CD1c-positive myeloid dendritic cell (primary cell): ENCODE results near the gene DUOX1.

Experiments used
- DNase-seq: peaks from one replicate; pipeline ENCODE4 v3.0.0-alpha.2; 2016; ENCODE audit errors: extremely low spot score

The DUOX1 gene

DNA sequence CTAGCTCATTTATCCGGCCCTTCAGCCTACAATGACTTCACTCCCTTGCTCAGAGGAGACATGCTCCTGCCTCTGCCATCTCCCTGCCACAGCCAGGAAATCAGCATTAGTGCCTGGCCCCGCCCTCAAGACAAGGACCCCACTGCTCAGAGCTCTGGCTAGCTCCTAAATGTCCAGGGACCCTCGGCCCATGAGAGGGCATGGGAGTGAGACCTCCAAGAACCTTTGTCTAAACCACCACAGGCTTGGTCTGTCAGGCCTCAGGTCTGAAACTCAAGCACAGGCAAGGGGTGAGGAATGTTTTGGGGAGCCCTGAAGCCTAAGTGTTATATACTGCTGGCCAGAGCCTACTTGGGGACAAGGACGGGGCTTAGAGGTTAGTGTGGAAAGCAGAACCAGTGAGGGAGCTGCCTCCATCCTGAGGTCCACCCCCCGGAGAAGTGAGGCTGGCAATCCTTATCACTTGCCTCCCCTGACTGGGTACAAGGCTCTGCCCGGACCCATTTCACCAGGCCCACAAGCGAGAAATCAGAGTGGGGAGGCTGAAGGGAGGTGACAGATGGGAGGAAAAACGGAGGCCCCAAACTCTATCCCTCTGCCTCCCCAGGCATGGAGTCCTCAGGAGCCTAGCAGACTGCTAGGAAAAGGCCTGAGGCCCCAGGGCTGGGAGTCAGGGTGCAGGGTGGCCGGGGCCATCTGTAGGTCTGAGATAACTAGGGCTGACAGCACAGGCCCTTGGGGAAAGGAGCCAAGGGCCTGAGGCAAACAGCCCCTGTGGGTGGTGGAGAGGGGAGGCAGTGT, 39.2 kb downstream of the DUOX1 start:
- no peak for DNase-seq

DNA sequence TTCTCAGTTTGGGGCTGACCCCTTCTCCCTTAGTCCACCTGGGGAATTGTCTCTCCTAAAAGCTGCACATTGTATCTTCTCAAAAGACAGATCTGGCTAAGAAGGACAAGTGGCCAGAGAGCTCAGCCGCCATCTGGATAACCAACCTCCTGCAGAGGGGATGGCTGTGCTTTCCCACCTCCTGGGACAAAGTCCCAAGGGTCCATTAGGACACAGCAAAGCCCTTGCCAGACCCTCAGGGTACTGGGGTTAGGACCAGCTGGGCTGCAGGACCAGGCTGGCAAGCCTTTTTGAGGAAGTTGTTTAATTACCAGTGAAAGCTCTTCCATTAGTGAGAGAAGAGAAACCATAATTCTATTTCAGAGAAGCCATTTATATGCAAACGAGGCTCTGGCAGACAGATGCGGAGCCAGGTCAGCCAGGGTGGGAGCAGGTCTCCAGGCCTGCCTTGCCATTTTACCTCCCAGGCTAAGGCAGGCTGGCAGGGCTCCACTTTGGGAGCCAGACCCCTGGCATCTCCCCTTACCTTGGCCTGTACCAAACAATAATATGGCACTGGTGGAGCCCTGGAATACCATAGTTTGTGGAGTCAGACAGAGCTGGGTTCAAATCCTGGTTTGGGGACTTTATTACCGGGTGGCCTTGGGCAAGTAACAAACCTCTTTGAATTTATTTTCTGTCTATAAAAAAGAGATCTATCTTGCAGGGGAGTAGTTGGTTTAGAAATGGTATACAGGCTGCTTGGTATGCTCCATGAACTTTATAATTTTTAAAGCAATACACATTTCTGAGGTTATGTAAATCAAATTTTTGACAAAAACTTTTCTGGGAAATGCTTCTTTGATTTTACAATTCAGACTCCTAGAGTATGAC, 40.0 kb downstream of the DUOX1 start:
- no peak for DNase-seq

DNA sequence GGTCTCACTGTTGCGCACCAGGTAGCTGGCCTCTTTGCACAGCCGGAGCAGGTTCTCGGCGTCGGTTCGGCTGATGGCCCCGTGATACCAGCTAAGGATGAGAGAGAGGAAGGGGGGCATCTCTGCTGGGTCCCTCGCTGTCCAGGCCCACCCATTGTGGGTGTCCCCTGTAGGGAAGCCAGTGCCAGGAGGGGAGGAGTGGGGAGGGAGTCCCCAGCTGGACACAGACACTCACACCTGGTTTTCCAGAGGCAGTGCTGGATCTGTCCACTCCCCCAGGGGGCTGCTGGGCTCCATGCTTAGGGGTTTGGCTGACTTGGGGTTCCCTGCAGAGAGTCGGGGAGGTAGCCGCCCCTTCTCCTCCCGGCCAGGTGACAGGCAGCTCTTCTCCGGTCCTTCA, 42.1 kb downstream of the DUOX1 start:
- no peak for DNase-seq

DNA sequence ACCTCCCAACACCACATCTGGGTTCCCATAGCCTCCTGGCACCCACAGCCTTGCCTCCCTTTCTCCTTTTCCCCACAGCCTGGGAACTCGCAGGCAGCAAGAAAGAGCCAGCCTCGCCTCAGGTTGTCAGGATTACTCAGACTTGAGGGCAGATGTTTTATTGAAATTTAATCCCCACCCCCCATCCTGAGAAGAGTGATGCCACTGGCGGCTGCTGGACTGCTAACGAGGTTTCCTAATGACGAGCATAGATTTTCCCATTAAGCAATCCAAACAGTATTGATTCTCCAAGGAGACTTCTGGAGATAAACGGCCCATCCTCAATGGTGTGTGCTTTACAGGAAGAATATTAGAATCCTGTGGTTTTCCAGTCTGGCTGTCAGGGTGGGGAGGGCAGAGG, 44.3 kb downstream of the DUOX1 start:
- no peak for DNase-seq

DNA sequence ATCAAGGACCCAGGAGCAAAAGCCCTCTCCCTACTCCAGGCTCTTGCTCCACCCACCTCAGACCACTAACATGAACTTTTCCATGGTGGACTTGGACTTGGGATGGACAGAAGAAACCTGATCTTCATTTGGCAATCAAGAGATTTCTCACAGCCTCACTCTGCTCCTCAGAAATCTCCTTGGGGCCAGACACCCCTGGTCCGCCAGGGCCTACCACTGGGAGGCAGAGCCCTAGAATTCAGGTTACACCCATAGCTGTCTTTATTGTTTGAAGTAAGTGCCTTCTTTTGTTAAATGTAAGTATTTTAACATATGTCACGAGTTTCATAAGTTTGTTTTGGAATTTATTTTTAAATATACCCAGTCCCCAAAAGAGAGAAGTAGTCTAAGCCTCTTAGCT, 44.8 kb downstream of the DUOX1 start:
- no peak for DNase-seq

DNA sequence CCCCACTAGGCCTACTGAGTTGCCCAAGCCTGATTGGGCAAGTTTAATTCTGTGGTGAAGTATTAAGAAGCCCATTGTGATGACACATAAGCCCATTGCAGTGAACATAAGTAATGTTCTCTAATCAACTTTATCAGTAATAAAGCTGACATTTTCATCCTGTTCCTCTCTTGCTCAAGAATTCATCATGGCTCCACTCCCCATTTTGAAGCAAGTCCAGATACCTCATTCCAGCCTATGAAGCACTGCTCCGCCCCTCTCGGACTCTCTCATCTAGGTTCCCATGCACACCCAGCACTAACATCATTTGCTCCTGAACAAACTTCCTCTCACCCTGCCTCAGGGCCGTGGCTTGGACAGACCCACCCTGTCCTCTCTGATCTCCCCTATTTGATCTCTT, 47.5 kb downstream of the DUOX1 start:
- DNase-seq = no peak

DNA sequence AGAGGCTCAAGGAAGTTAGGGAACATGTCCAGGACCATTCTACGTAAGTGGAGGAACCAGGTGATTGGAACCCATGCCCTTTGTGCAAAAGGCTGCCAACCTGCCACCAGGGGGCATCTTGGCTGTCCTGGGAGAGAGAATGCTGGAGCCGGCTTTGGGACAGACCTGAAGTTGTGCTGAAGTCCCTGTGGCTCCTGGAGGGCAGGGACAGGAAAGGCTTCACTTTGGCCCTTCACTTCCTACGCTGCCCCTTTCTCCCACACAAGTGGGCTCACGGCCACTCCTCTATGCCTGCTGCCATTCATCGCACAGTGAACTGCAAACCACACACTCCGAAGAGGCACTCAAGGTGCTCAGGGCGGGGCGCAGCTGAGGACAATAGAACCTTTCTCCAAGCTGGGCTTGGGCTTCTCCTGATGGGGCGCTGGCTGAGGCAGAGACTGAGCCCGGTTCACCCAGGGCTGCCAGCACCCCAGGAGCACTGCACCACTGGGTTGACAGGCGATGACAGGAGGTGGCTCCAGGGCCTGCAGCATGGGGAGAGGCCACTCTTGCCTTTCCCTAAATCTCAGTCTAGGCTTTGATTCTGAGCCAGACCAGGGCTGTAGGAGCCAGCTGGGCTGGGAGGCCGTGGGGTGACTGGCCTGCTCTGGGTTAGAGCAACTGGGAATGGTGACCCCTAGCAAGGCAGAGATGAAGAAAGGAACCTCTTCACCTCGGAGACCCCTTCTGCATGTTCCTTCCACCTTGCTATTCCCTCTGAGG, 49.6 kb downstream of the DUOX1 start:
- peak; percentile 56 for DNase-seq

DNA sequence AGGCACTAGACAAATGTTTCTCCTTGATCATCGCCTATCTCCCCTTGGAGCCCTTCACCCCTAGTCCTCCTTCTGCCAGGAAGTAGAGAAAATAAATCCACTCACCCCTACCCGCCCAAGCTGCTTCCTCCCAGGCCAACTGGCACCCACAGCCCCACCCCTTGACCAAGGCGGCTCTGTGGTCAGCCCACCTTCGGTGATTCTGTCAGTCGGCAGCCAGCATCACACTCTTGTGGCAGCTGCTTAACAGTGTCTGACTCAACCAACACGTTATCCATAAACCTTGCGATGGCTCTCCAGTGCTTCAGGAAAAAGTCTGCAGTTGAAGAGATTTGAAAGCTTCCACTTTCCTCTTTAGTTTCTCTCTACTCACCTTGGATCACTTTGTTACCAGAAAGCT, 50.4 kb downstream of the DUOX1 start:
- DNase-seq = peak; percentile 44

DNA sequence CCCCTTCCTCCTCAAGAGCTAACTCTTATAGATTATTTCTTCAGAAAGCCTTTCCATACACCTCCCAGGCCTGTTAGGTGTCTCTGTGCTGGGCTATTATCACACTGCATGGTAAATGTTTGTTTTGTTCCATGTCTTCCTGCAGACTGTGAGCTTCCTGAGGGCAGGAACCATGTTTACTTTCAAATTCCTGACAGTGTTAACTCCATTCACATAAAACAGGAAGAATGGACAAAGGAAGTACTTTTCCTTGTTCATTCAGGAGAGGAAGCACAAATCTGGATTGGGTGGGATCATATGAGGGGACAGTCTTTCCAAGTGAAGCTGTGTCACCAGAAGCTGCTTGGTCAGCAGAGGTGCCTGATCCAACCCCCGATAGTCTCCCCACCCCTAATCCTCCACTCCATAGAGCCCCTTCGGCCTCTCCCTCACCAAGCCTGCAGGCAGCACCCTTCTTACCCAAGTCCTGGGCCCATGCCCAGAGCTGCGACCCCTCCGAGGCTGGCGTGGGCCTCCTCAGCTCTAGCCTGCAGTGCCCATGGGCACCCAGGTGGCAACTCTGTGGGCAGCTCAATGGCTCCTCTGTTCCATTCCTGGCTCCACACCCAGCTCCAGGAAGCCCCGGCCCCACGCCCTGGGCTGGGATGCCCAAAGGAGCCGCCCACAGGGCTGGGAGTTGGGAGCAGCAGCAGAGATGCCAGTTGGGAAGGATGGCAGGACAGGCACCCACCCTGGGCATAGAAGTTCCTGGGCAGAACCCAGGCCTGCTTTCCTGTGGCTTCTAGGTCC, 51.0 kb downstream of the DUOX1 start:
- no peak for DNase-seq

DNA sequence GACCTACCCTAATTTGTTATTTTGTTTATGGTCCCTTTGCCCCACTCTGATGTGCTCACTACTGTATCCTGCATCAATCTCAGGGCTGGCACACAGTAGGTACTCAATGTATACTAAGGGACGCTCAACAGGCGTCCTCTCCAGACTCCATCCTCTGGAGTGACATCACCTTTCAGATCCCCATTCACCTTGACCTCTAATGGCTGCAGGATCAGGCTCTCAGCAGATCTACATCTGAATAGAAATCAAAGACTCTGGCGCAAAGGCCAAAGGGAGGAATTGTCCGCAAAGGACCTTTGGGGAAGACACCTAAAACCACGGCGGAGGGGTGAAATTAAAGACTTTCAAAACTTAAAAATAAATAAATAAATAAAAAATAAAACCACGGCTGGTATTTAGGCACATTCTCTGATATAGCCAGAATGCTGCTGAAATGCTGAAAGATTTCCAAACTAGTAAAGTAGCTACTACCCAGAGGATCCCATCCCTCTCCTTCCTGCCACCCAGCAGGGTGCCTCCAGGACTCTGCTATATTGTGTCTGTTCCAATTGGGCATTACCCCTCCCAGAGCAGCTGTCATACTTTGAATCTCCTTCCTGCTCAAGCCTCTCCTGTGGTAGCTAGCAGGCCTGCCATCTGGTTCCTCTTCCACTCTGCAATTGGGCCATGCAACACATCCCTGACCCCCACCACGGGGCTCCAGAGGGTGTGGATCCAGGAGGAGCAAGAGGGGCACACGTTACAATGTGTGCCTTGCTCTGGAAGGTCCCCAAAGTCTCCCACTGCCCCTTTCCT, 51.9 kb downstream of the DUOX1 start:
- DNase-seq = no peak

DNA sequence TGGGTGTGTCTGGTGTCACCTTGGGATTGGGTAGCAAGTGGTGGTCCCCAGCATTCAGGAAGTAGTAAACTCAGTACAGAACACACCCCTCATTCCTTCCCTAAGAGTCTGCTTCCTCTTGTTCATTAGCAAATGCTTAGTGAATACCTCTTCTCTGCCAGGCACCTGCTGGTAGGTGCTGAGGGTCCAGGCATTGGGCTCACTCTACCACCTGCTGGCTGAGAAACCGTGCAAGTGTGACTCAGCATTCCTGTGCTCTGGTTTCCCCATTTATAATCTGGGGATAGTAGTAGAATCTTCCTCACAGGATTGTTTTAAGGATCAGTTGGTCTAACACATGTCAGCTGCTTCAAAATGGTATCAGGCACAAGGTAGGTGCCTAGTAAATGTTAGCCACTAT, 53.2 kb downstream of the DUOX1 start:
- DNase-seq = no peak

DNA sequence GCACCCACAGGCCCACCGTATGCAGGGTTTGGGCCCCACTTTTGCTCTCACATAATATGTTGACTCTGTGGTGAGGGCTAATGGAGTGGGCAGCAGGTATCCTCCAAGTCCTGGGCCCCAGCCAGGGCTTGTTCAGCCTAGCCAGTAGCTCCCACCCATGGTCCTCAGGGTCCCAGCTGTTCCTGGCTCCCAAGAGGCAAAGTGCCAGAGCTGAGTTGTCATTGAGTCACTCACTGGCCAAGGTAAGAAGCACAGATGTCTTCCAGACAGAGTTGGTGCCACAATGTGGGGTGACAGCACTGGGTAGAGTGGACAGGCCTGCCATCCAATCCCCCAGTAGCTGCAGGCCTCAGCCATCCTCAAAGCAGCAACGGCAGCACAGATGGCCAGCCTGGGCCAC, 53.7 kb downstream of the DUOX1 start:
- no peak for DNase-seq

DNA sequence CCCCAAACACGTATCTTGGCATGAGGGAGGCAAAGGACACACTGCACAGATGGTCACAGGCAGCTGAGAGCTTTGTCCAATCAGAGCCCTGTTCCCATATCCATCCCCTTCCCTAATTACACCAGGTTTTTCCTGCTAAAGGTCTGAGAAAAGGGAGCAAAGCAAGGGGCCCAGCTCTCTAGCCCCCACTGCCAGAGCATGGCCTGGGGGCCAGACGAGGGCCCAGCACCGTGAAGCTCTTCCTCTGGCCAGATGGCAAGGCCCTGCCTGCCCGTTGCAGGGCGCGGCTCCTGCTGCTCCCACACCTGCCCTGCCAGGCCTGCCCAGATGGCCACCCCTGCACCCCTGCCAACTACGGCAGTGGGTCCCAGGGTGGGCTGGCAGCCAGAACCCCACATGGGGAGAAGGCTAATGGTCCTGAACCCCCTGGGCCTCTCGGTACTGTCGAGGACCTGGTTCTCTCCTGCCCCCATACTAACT, 54.8 kb downstream of the DUOX1 start:
- DNase-seq = no peak

DNA sequence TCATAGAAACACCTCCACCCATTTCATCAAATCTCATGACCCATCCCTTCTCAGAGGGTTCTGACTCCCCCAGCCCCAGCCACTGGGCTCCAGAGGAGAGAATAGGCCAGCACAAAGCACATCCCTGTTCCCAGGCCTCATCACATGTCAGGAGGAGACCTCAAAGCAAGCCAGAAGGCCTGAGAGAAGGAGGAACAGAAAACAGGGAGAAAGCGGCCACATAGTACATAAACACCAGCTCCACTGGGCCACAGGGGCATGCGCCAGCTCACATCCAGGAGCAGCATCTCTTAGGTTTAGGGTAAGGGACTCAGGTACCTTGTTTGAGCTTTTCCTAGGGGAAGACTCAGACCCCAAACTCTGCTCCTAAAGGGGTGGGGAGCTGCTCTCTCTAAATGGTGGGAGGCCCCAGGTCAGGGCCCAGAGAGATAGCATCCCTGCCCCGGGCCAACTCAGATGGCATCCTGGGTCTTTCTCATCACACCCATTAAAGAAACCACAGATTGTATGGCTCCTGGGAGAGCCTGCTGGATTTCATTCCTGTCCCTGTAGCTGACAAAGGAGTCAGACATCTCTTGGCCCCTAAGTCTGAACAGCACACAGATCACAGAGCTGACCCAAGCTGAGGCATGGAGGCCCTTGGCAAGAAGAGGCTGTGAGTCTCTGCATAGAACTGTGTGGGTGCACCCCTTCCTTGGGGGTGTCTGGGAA, 55.4 kb downstream of the DUOX1 start:
- no peak for DNase-seq

DNA sequence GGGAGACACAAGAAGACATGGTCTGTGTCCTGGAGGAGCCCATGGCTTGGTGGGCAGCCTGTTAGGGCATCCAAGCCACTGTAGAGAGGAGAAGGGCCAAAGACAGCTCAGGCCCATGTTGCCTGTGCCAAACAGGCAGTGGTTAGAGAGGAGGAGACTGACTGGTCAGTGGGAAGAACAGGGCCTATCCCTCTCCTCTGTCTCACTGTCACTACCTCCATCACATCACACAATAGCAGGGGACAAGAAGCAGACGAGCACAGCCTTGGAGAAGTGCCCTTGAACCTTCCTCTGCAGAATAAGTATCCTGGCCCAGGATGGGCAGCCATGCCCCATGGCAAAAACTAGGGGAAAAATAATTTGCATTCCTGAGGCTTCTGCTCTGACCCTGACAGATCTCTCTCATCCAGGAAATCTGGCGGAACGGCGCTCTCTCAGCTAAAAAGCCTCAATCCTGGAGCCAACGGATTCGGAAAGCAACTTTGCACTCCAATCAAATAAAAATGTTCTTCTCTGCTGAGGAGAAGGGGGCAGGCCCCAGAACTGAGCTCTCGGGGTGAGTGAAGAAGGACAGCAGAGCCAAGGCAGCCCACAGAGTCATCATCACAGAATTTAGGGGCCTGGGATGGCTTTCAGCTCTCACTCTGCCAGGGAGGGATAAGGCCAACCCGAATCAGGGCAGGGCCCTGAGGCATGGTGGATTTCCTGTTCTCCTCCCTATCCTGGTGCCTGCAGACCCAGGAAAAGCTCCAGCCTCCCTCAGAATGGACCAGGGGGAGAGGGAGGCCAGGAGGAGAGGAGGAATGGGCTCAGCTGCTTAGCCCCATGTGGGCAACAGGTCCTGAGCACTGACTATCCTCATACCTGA, 56.3 kb downstream of the DUOX1 start:
- DNase-seq = no peak

DNA sequence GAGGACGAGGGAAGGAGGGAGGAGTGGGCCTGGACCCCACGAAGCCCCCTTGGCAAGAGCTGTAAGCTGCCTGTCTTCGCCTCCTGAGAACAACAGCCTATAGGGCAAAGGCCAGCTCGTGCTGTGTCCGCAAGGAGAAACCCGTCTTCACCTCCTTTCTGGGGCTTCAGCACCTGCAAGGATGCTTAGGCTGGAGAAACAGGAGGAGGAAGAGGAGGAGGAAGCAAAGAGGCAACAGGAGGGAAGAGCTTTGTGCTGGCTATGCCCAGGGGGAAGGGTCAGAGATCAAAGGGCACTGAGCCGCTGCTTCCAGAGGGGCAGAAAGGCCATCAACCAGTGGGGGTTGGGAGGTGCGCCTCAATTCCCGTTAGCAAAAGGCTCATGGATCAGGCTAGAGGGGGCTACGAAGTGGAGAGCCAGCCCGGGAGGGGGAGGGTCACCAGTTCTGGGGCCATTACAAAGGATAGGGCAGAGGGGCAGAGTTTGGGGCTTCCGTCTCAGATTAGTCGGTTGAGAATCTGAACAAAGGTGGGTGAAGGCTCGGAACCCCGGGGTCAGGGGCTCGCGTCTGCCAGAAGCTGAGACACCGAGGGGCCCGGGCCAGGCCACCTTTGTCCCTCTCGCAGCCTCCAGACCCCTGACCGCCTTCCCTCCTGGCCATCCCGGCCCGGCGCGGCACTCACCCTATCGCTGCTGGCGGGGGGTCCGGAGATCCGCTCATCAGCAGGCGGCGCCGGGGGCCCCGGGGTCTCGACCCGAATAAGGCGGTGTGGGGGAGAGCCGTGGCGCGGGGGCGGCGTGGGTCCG, 57.2 kb downstream of the DUOX1 start:
- DNase-seq = no peak

DNA sequence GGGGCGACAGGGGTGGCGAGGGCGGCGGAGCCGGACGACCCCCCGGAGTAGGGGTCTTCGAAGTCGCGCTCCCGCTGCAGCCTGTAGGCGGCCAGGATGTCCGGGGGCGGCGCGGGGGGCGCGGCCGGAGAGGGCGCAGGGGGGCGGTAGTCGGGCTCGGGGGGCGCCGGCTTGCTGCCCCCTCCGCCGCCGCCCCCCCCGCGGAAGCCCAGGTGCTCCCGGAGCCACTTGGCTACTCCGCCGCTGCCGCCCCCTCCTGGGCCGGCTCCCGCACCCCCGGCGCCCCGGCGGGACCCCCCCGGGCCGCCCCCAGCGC, 57.7 kb downstream of the DUOX1 start:
- DNase-seq = no peak
